A673 (cell line): ENCODE measurements around the gene CDX4. TPM values are rescaled to one million over a fixed set of nuclear protein-coding genes. Genes with fewer than 3 reads are reported as not detected.

Source experiments
- BruUV-seq: library from RNA; stranded (reverse); fragments of 400-500 nt; replicated peaks from 2 replicates; lab custom pipeline; 2021; lab: Mats Ljungman, UMichigan
- CTCF ChIA-PET: fragments of 300-600 bp; sonication (Branson Sonifier 250); formaldehyde crosslinking; loops from one replicate; lab custom pipeline; 2022; ENCODE audit warnings: antibody characterized with exemption; lab: Charles Lee
- POLR2A ChIA-PET: fragments of 300-600 bp; sonication (Branson Sonifier 250); formaldehyde crosslinking; loops from one replicate; lab custom pipeline; 2022; ENCODE audit warnings: antibody characterized with exemption; ENCODE audit not compliant: low non-redundant PET; lab: Charles Lee
- DNase-seq: peaks from one replicate; pipeline ENCODE4 v3.0.0-alpha.2; 2015; ENCODE audit warnings: low spot score
- H3K27ac ChIP-seq: fragments of 200-600 bp; sonication (generic); 2 replicates; pipeline ENCODE4 v1.5.1; 2016; ENCODE audit warnings: mixed run types, low read depth, mild to moderate bottlenecking, mixed read lengths, antibody characterized with exemption, low read length; ENCODE audit not compliant: poor library complexity, severe bottlenecking
- H3K27me3 ChIP-seq: fragments of 200-600 bp; sonication (generic); replicated peaks from 2 replicates; pipeline ENCODE4 v1.6.1; 2017; ENCODE audit warnings: mixed run types, low read depth, mild to moderate bottlenecking, mixed read lengths, antibody characterized with exemption, low read length; ENCODE audit not compliant: insufficient read depth, poor library complexity
- H3K36me3 ChIP-seq: fragments of 200-600 bp; sonication (generic); 2 replicates; pipeline ENCODE4 v1.6.1; 2016; ENCODE audit warnings: mixed run types, mild to moderate bottlenecking, mixed read lengths, antibody characterized with exemption, low read length; ENCODE audit not compliant: insufficient read depth, poor library complexity, severe bottlenecking
- H3K4me1 ChIP-seq: fragments of 200-600 bp; sonication (generic); 2 replicates; pipeline ENCODE4 v1.6.1; 2017; ENCODE audit warnings: mixed run types, mild to moderate bottlenecking, mixed read lengths, antibody characterized with exemption, low read length; ENCODE audit not compliant: insufficient read depth, poor library complexity, severe bottlenecking
- H3K4me3 ChIP-seq: fragments of 200-600 bp; sonication (generic); 2 replicates; pipeline ENCODE4 v1.5.1; 2016; ENCODE audit warnings: low read depth, mixed run types, mild to moderate bottlenecking, mixed read lengths, low read length; ENCODE audit not compliant: poor library complexity, severe bottlenecking
- H3K9me3 ChIP-seq: fragments of 200-600 bp; sonication (generic); 2 replicates; pipeline ENCODE4 v1.6.1; 2016; ENCODE audit warnings: mixed run types, low read depth, mild to moderate bottlenecking, mixed read lengths, antibody characterized with exemption, low read length; ENCODE audit not compliant: poor library complexity, severe bottlenecking
- CTCF ChIP-seq: fragments of 300-800, 200-600 bp; sonication (generic); conservative IDR thresholded peaks from 2 replicates; pipeline ENCODE4 v1.5.1; 2017; ENCODE audit warnings: low read depth, mild to moderate bottlenecking, antibody characterized with exemption, low read length, moderate library complexity, mixed read lengths
- EZH2 ChIP-seq: fragments of 200-600 bp; sonication (generic); IDR thresholded peaks from 2 replicates; pipeline ENCODE4 v1.6.1; 2017; ENCODE audit warnings: borderline replicate concordance, low read depth, mild to moderate bottlenecking, mixed read lengths, antibody characterized with exemption, low read length; ENCODE audit not compliant: poor library complexity, severe bottlenecking
- intact Hi-C: fragments of 100-400 bp; cut with micrococcal nuclease; formaldehyde crosslinking; loops from one replicate; pipeline ENCODE4 v1.10.0; 2022; ENCODE audit not compliant: unreplicated experiment
- total RNA-seq: library from RNA; stranded (reverse); gene quantifications from 2 replicates; pipeline ENCODE4 v1.2.3, GENCODE V29; 2021

CDX4 gene
- total RNA-seq, 1 experiment from 2014 or later: not detected

- H3K27ac ChIP-seq: no peak overlapping the region
- POLR2A ChIA-PET: no interaction called here
- no peak overlapping the region for H3K4me3 ChIP-seq
Measured at GRCh38 chrX:73401591-73402266, 45.1 kb upstream of the CDX4 start.

GRCh38 chrX:73412930-73413329 lies 33.9 kb upstream of the CDX4 start:
- BruUV-seq: no TSS peak
- DNase-seq: no peak
- Histone ChIP-seq H3K4me3 (no peak overlapping the region), H3K27ac (no peak overlapping the region), H3K9me3 (no peaks in the 10 kb centered on the region), H3K4me1 (no peaks in the 10 kb centered on the region), H3K36me3 (no peaks in the 10 kb centered on the region), H3K27me3 (no peaks in the 10 kb centered on the region)
- TF ChIP-seq CTCF: no peak
- ChIA-PET CTCF (interaction anchor here (0.5 kb wide), 1 partner anchor 719 kb away, joined by 7 read pairs; no protein-coding TSS in a partner anchor), POLR2A (no interaction called here)
- intact Hi-C loops: no loop called here

More at GRCh38 chrX:73401591-73402266, 45.1 kb upstream of the CDX4 start:
- Histone ChIP-seq H3K27me3 (no peaks in the 10 kb centered on the region), H3K36me3 (no peaks in the 10 kb centered on the region), H3K4me1 (no peaks in the 10 kb centered on the region), H3K9me3 (no peaks in the 10 kb centered on the region)
- no peak for TF ChIP-seq EZH2
- TF ChIP-seq CTCF: no peak
- no peak for DNase-seq
- CTCF ChIA-PET: no interaction called here
- BruUV-seq: no TSS peak
- intact Hi-C loops: no loop called here

- Histone ChIP-seq H3K27ac (no peak overlapping the region), H3K4me3 (no peak overlapping the region), H3K9me3 (no peaks in the 10 kb centered on the region), H3K27me3 (peaks cover 22% of the 10 kb centered on the region), H3K4me1 (no peaks in the 10 kb centered on the region), H3K36me3 (no peaks in the 10 kb centered on the region)
- intact Hi-C loops: no loop called here
- TF ChIP-seq EZH2: no peak
- no peak for TF ChIP-seq CTCF
- DNase-seq: no peak
- CTCF ChIA-PET: no interaction called here
- POLR2A ChIA-PET: no interaction called here
- BruUV-seq: no TSS peak
Measured at GRCh38 chrX:73447311-73447794, 500 bp downstream of the CDX4 start.
